GM19328 (cell line): Measurements from ENCODE around the gene PLOD2.
"Not testable (repeated sequence)": the region's sequence is repeated elsewhere in the genome, so short reads cannot be mapped to it uniquely, and the experiment has no call there.

Source experiments
- ATAC-seq: cut with Tn5 transposase; IDR thresholded peaks from one replicate; pipeline ENCODE4 v1.9.1; 2021; ENCODE audit warnings: mild to moderate bottlenecking, moderate library complexity; ENCODE audit not compliant: unreplicated experiment

The PLOD2 gene

GRCh38 chr3:146142757-146143156 is 18.2 kb downstream of the PLOD2 start:
- ATAC-seq = no peak

- ATAC-seq = no peak
These were observed 21.3 kb downstream of the PLOD2 start for GRCh38 chr3:146139586-146140110.

- ATAC-seq = no peak
These were observed 22.1 kb downstream of the PLOD2 start for GRCh38 chr3:146138902-146139301.

- no peak for ATAC-seq
These were observed 24.3 kb downstream of the PLOD2 start for GRCh38 chr3:146136647-146137046.

- ATAC-seq = no peak
These were observed 26.5 kb downstream of the PLOD2 start for GRCh38 chr3:146134348-146135117.

GRCh38 chr3:146133441-146133840 is 27.5 kb downstream of the PLOD2 start:
- no peak for ATAC-seq

- no peak for ATAC-seq
These were observed 29.2 kb downstream of the PLOD2 start for GRCh38 chr3:146131616-146132410.

GRCh38 chr3:146130881-146131371 is 30.1 kb downstream of the PLOD2 start:
- no peak for ATAC-seq

- ATAC-seq = no peak
These were observed 31.2 kb downstream of the PLOD2 start for GRCh38 chr3:146129750-146130149.

GRCh38 chr3:146128939-146129338 is 32.0 kb downstream of the PLOD2 start:
- ATAC-seq = no peak

- no peak for ATAC-seq
These were observed 32.8 kb downstream of the PLOD2 start for GRCh38 chr3:146128179-146128578.

- no peak for ATAC-seq
These were observed 35.0 kb downstream of the PLOD2 start for GRCh38 chr3:146125951-146126350.

GRCh38 chr3:146124126-146124801 is 36.7 kb downstream of the PLOD2 start:
- ATAC-seq = no peak

GRCh38 chr3:146117406-146118285 is 43.3 kb downstream of the PLOD2 start:
- no peak for ATAC-seq

- ATAC-seq = no peak
These were observed 45.4 kb downstream of the PLOD2 start for GRCh38 chr3:146115619-146116018.

- ATAC-seq = not testable (repeated sequence)
These were observed 47.2 kb downstream of the PLOD2 start for GRCh38 chr3:146113804-146114203.

- ATAC-seq = no peak
These were observed 49.6 kb downstream of the PLOD2 start for GRCh38 chr3:146111337-146111736.

GRCh38 chr3:146110161-146110560 is 50.8 kb downstream of the PLOD2 start:
- ATAC-seq = no peak

GRCh38 chr3:146106986-146107385 is 54.0 kb downstream of the PLOD2 start:
- no peak for ATAC-seq

GRCh38 chr3:146104068-146104467 is 56.9 kb downstream of the PLOD2 start:
- no peak for ATAC-seq
